Skin of body (tissue), 2 donors: ENCODE measurements around the gene HNRNPLL. TPM values are rescaled to one million over a fixed set of nuclear protein-coding genes. Genes with fewer than 3 reads are reported as not detected.

Experiments used
- DNase-seq: peaks from one replicate; lab custom pipeline; 2025; lab: John Stamatoyannopoulos, UW
- total RNA-seq: library from RNA; depleted of rRNA; stranded (reverse); fragments of >200 nt; gene quantifications from one replicate; pipeline ENCODE4 v1.2.3, GENCODE V29; 2014

Gene HNRNPLL
- total RNA-seq, 1 donor from 2014 or later = 49.9 TPM

GRCh38 chr2:38596229-38596628 lies 6.5 kb downstream of the HNRNPLL start:
- DNase-seq = no peak

DNA sequence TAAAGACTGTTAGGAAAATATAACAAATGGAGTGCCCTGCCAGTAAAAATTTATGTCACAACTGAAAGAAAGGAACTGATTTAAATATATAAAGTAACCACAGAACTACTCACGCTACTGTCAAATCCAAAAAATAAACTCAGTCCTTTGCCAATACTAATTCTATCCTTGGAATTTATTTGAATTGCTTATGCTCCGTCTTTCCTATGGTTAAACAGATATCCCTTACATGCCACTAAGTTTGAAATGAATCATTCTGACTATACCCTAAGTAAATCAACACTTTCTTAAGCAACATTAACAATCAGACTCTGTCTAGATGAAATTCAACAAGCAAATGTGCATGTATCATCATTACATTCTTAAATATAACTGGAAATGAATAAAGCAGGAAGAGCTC lies 9.8 kb downstream of the HNRNPLL start:
- no peak for DNase-seq

DNA sequence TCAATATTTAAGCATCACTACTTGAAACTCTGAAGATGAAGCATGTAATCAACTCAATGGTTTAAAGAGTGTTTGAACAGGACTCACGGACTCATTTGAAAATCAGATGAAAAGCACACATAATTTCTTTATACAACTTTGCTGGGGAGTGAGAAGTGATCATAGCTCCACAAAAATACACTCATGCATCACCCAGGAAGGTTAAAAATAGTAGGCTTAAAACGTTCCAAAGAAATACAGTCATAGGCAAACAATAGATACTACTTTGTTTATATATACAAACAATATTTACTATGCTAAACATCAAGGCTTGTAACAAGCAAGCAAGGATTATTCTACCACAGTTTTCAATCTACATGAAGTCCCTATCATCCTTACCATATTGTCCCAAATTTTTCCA lies 11.6 kb downstream of the HNRNPLL start:
- DNase-seq = no peak

GRCh38 chr2:38590053-38590452 lies 12.7 kb downstream of the HNRNPLL start:
- no peak for DNase-seq

- no peak for DNase-seq
Measured at GRCh38 chr2:38586931-38587330, 15.8 kb downstream of the HNRNPLL start.

- no peak for DNase-seq
Measured at GRCh38 chr2:38584881-38585280, 17.8 kb downstream of the HNRNPLL start.

DNA sequence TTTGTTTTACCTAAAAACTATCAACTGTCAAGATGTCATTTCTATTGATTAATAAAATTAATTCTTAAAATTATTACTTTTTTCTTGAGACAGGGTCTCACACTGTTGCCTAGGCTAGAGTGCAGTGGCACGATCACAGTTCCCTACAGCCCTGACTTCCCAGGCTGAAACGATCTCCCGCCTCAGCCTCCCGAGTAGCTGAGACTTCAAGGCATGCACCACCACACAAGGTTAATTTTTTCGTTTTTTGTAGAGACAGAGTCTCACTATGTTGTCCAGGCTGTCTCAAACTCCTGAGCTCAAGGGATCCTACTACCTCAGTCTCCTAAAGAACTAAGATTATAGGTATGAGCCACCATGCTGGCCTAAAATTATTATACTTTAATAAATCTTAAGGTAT lies 18.7 kb downstream of the HNRNPLL start:
- no peak for DNase-seq

GRCh38 chr2:38583524-38583923 lies 19.2 kb downstream of the HNRNPLL start:
- DNase-seq = no peak

GRCh38 chr2:38581193-38582147 lies 21.3 kb downstream of the HNRNPLL start:
- peak; percentile 59 for DNase-seq

DNA sequence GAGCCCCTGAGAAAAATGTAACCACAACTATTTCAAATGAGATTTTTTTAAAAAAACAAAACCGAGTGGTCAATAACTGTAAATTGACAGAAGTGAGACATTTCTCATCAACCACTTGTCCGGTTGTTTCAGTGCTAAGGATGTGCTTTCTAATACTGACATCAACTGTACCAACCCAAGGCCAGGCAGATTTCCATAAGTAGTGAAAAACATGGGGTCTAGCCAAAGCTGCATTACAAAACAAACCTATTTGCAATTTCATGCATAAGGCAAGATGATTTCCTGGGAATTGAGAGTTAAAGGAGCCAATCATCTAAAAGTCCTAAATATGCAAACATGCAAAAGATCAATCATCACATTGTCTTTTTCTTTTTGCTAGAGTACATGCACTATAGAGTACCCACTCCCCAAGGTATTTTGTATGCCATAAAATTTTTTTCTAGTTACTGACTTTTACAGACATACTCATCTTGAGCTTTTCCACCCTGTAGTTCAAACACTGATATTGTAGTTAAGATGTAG lies 22.6 kb downstream of the HNRNPLL start:
- no peak for DNase-seq

- no peak for DNase-seq
Measured at GRCh38 chr2:38578832-38579231, 23.9 kb downstream of the HNRNPLL start.

DNA sequence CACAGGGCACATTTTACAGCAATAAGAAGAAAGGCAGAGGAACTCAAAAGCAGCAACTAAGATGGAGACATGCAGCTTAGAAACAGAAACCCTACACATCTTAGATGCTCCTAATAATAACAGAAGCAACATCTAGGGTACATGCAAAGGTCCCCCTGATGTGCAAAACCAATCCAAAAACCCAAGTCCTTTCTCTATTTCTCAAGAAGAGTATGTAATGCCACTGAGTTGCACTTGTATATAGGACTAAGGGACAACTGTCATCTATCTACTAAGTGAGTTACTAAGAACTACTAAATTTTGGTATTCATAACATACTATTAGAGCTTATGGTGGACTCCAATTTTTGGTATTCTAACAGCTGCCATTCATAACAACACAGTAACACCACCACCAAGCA lies 28.4 kb downstream of the HNRNPLL start:
- no peak for DNase-seq

GRCh38 chr2:38572167-38572566 lies 30.6 kb downstream of the HNRNPLL start:
- no peak for DNase-seq

- no peak for DNase-seq
Measured at GRCh38 chr2:38571193-38571592, 31.5 kb downstream of the HNRNPLL start.

DNA sequence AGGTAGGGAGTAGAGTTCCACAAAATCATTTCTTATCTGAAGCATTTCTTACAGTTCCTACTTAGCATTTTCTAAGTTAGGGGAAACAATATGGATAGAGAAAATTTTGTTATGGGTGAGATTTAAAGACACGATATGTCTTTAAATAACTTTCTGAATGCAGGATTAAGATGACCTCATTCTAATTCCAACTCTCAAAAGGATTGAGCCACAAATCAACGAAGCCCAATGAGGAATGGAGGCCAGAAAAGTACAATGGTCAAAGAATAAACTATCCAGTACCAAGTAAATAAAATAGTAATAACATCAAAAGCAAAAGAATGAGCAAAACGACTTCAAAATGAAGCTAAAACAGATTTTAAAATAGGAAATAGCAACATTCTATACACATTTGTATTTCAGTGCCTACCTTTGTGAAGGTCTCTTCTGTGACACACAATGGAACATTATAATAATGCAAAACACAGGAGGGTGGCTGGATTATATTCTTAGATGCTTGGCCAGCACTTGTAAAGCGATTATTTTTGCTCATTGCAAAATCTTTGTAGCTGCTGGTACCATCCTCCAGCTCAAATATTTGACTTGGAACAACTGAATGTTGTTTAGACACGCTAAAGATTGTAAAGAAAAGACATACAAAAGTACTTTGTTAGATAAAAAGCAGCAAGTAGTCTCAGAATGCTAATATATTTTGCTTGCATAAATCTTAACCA lies 33.8 kb downstream of the HNRNPLL start:
- DNase-seq = no peak

DNA sequence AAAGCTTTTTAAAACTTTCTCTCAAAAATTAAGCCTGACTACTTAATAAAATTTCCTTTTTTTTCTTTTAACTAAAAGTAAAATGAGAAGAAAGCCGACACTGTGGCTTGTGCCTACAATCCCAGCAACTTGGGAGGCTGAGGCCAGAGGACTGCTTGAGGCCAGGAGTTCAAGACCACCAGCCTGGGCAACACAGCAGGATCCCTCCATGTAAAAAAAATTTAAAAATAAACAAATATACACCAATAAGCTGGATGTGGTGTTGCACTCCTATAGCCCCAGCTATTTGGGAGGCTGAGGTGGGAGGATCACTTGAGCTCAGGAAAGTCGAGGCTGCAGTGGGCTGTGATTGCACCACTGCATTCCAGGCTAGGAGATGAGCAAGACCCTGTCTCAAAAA lies 37.4 kb downstream of the HNRNPLL start:
- DNase-seq = no peak

- no peak for DNase-seq
Measured at GRCh38 chr2:38561691-38562090, 41.0 kb downstream of the HNRNPLL start.

- no peak for DNase-seq
Measured at GRCh38 chr2:38560092-38560491, 42.6 kb downstream of the HNRNPLL start.

- no peak for DNase-seq
Measured at GRCh38 chr2:38557981-38558380, 44.7 kb downstream of the HNRNPLL start.

- DNase-seq = no peak
Measured at GRCh38 chr2:38557217-38557616, 45.5 kb downstream of the HNRNPLL start.

DNA sequence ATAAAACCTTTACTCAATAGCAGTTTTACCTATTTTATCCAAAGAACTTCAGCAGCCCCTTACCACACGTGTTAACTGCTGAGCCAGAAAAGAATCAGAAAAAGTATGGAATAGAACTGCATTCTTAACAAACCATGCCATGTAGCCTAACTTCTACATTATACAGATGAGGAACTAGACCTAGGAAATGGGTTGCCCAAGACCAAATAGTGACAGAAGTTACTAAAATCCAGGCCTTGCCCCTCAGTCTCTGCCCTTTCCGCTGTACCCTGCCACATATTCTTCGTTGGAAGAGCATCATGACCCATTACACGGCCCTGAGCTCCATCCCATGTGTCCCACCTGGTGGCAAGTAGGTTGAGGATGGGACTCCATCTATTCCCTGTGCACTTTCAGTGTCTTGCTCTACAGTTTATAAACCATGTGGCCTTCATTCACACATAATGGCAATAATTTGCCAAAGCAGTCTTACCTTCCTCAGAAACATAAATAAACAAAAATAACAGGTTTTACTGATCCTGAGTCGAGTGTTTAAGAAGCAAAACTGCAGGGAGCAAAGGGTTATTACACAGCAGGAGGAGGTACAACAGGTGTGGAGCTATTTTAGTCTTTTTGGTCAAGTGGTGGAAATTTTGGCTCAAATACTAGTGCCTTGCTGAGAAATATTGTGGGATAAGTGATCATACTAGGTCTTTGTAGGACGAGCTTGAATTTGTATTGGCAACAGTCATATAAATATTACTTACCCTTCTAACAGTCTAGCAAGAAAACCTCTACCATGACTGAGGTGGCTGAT lies 46.5 kb downstream of the HNRNPLL start:
- no peak for DNase-seq
